Right lobe of liver (tissue), 4 donors: ENCODE results near the gene GRIN2A.

ENCODE experiments used
- POLR2A ChIP-seq: fragments of 450-650 bp; IDR thresholded peaks from one replicate; pipeline ENCODE4 v1.6.1; 2017; ENCODE audit warnings: antibody characterized with exemption, mild to moderate bottlenecking
- TF ChIP-seq, protein P1 (sequence below), 4 donors: fragments of 200-600 bp in 3 of 4; fragments of 450-650 bp in 1 of 4; IDR thresholded peaks; one replicate each; pipeline versions ENCODE4 v1.5.1 to v1.8.0; 2016 to 2022; ENCODE audit warnings: antibody characterized with exemption in 4 of 4, mild to moderate bottlenecking in 2 of 4
- donor health status: DM: no; HTN: no; CAD: no.
- donor health status: DM: no; HTN: no; CAD: no.
- donor health status: DM: no; HTN: yes; CAD: no.

DNA sequence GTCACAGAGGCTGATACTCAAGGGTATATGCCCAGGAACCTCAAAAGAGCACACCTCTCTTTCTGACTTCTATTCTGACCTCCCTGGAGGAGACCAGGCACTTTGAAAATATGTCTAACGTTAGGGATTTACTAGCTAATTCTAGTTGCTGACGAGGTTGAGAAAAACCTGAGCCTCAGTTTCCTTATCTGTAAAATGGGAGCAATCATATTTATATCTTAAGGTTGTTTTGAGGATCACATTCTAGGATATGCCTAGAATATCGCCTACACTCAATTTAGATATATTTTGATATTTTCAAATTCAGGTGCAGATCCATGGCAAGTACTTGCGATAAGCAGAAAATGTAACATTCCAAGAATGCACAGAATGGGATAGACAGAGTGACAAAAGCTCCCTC is 425.8 kb downstream of the GRIN2A start:
- TF ChIP-seq, protein P1, sequence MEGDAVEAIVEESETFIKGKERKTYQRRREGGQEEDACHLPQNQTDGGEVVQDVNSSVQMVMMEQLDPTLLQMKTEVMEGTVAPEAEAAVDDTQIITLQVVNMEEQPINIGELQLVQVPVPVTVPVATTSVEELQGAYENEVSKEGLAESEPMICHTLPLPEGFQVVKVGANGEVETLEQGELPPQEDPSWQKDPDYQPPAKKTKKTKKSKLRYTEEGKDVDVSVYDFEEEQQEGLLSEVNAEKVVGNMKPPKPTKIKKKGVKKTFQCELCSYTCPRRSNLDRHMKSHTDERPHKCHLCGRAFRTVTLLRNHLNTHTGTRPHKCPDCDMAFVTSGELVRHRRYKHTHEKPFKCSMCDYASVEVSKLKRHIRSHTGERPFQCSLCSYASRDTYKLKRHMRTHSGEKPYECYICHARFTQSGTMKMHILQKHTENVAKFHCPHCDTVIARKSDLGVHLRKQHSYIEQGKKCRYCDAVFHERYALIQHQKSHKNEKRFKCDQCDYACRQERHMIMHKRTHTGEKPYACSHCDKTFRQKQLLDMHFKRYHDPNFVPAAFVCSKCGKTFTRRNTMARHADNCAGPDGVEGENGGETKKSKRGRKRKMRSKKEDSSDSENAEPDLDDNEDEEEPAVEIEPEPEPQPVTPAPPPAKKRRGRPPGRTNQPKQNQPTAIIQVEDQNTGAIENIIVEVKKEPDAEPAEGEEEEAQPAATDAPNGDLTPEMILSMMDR (IDR thresholded peaks at IDR 0.05), result no peak
- TF ChIP-seq POLR2A, result no peak
